Measurements from ENCODE around the gene KIF26A.

- TF ChIP-seq CTCF (conservative IDR thresholded peaks at IDR 0.05; ENCODE audit: low read depth in 2 of 2) (no peak), REST (IDR thresholded peaks at IDR 0.05; ENCODE audit: unreplicated experiment) (no peak), POLR2AphosphoS5 (IDR thresholded peaks at IDR 0.05; ENCODE audit: low read depth) (no peak), CREB1 (CRISPR knock-in tag; IDR thresholded peaks at IDR 0.05; ENCODE audit: low read depth) (no peak), EZH2phosphoT487 (IDR thresholded peaks at IDR 0.05; ENCODE audit: unreplicated experiment) (no peak), ETS1 (IDR thresholded peaks at IDR 0.05) (no peak), JUNB (IDR thresholded peaks at IDR 0.05; ENCODE audit: unreplicated experiment) (no peak), EZH2 (IDR thresholded peaks at IDR 0.05; ENCODE audit: low read depth, unreplicated experiment) (no peak), STAT1 (IDR thresholded peaks at IDR 0.05; ENCODE audit: unreplicated experiment) (no peak)
These were observed 45.4 kb upstream of the KIF26A start for GRCh38 chr14:104092931-104093365.
